WERI-Rb-1 (cell line): ENCODE measurements around the gene SETBP1.

Source experiments
- DNase-seq: peaks from one replicate; pipeline ENCODE4 v3.0.0-alpha.2; 2020
- H3K27ac ChIP-seq: fragments of 250-450 bp; sonication (Bioruptor Pico); 2 replicates; pipeline ENCODE4 v1.5.1; 2020; ENCODE audit warnings: mild to moderate bottlenecking, moderate library complexity
- H3K27me3 ChIP-seq: fragments of 250-450 bp; sonication (Bioruptor Pico); 2 replicates; pipeline ENCODE4 v1.5.1; 2021; ENCODE audit warnings: mild to moderate bottlenecking, low read depth, moderate library complexity; ENCODE audit not compliant: insufficient read depth, severe bottlenecking
- H3K36me3 ChIP-seq: fragments of 250-450 bp; sonication (Bioruptor Pico); 2 replicates; pipeline ENCODE4 v1.5.1; 2020; ENCODE audit warnings: mild to moderate bottlenecking, moderate library complexity
- H3K4me3 ChIP-seq: 2 replicates; pipeline ENCODE4 v1.5.1; 2011; ENCODE audit warnings: low read depth, mild to moderate bottlenecking, control low read depth, low read length
- H3K9me3 ChIP-seq: fragments of 250-450 bp; sonication (Bioruptor Pico); 2 replicates; pipeline ENCODE4 v1.5.1; 2021; ENCODE audit warnings: mild to moderate bottlenecking, moderate library complexity; ENCODE audit not compliant: severe bottlenecking
- TF ChIP-seq, protein P1 (sequence below): IDR thresholded peaks from 2 replicates; pipeline ENCODE4 v1.5.1; 2011; ENCODE audit warnings: low read depth, mild to moderate bottlenecking, control low read depth, inconsistent platforms, low read length

SETBP1 gene

DNA sequence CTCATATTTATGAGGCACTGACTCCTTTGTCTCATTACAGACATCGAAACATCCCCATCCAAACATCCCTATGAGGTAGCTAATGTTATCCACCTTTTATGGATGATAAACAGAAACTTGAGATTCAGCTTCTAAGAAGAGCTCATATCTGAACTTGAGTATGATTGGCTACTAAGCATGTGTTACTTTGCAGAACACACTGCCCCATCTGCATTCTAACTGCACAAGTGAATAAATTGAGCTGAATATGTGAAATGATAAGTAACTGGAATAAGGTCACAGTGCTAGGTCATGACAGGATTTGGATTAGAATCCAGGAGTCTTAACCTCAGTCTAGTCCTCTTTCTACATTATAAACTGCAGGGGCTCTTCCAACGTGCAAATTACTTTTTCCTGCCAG lies 172.7 kb downstream of the SETBP1 start:
- H3K36me3 ChIP-seq = no peaks in the 10 kb centered on the region
- TF ChIP-seq, protein P1, sequence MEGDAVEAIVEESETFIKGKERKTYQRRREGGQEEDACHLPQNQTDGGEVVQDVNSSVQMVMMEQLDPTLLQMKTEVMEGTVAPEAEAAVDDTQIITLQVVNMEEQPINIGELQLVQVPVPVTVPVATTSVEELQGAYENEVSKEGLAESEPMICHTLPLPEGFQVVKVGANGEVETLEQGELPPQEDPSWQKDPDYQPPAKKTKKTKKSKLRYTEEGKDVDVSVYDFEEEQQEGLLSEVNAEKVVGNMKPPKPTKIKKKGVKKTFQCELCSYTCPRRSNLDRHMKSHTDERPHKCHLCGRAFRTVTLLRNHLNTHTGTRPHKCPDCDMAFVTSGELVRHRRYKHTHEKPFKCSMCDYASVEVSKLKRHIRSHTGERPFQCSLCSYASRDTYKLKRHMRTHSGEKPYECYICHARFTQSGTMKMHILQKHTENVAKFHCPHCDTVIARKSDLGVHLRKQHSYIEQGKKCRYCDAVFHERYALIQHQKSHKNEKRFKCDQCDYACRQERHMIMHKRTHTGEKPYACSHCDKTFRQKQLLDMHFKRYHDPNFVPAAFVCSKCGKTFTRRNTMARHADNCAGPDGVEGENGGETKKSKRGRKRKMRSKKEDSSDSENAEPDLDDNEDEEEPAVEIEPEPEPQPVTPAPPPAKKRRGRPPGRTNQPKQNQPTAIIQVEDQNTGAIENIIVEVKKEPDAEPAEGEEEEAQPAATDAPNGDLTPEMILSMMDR = no peak
- H3K9me3 ChIP-seq = no peaks in the 10 kb centered on the region
- DNase-seq = no peak
- no peak overlapping the region for H3K27ac ChIP-seq
- H3K4me3 ChIP-seq = no peak overlapping the region
- H3K27me3 ChIP-seq = no peaks in the 10 kb centered on the region

DNA sequence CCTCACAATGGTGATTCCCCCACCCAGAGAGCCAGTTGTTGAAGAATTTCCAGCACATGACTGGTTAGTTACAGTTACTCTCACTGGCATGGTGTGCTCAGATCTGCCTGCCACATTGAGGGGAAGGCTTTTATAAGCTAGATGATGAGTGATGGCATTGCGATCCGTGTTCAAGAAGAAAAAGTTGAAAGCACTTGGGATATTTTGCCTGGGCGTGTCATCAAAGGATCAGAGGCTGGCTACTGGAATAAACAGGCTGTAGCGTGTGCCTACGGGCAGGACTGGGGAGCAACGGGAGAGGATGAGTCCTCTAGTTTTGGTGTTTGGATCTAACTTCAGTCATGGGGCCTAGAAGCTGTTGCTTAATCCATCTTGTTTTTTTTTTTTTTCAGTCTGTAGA lies 175.0 kb downstream of the SETBP1 start:
- TF ChIP-seq, protein P1 = no peak
- no peaks in the 10 kb centered on the region for H3K36me3 ChIP-seq
- peak overlapping the region; percentile 61 for H3K27ac ChIP-seq
- H3K4me3 ChIP-seq = no peak overlapping the region
- H3K9me3 ChIP-seq = no peaks in the 10 kb centered on the region
- no peaks in the 10 kb centered on the region for H3K27me3 ChIP-seq
- no peak for DNase-seq

DNA sequence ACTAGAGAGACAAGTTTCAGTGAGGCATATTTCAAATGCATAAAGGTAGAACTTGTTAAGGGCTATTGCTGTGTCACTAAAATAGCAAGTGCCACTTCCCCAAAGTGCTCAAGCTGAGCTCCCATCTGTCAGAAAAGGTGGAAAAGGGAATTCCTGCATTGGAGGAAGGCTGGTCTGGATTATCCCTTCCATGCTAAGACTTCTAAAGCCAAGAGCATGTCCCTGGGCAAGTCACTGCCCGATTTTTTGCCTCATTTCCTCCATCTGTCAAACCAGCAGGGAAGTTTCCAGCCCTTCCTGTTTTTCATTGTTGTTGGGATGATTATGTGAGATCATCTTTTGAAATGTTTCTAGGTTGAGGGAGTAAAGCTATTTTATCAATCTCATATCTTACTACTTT lies 175.5 kb downstream of the SETBP1 start:
- peak; percentile 73 for DNase-seq
- Histone ChIP-seq H3K9me3 (no peaks in the 10 kb centered on the region), H3K27me3 (no peaks in the 10 kb centered on the region), H3K4me3 (no peak overlapping the region), H3K27ac (peak overlapping the region; percentile 61), H3K36me3 (no peaks in the 10 kb centered on the region)
- TF ChIP-seq, protein P1 = no peak

DNA sequence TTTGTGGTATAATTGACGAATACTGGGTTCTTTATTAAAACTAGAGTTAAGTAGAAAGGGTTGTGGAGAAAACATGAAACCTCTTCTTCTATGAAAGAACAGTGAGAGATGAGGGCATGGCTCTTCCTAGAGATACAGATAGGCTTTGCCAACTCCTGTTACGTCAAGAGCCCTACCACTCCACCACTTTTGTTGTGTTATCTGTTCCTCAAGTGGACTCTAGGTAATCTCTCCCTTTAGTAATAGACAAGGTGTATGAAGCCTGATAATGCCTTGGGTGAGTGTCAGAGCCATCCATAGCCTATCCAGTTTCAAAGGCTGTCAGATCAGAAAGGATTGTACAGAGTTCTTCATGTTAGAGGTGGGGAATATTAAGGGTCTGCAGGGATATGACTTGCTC lies 176.4 kb downstream of the SETBP1 start:
- no peaks in the 10 kb centered on the region for H3K27me3 ChIP-seq
- H3K9me3 ChIP-seq = no peaks in the 10 kb centered on the region
- peak overlapping the region; percentile 41; the same call in 1 of the 2 replicates for H3K27ac ChIP-seq
- no peaks in the 10 kb centered on the region for H3K36me3 ChIP-seq
- TF ChIP-seq, protein P1 = no peak
- DNase-seq = no peak
- no peak overlapping the region for H3K4me3 ChIP-seq

DNA sequence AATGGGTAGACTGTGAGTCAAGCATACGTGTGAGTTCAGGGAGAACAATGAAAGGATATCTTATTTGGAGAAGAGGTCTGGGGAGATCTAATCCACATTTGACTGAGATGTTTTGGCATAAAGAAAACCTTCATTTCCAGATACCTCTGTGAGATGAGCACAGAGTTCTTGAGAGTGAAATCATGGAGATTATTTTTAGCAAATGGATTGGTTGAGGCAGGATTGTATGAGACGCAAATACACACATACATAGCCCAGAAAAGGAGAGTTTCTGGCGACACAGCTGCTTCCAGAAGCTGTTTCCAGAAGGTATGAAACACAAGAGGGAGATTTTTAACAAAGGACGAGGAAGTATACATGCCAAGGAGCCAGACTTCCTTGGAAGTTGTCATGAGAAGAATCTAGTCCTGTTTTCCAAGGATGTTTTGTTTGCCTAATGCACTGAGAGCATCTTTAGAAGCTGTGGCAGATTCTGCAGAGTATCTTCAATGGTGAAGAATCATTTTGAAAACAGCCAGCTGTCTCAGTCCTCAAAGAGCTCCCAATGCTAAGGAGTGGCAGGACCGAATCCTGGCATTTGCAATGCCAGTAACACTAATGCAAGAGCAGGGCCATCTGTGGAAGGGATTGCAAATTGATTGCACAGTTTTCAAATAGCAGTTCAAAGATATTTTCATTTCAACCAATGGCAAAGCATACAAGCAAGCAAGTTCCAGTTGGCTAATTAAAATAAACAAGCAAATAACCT lies 177.2 kb downstream of the SETBP1 start:
- TF ChIP-seq, protein P1 = no peak
- DNase-seq = no peak
- Histone ChIP-seq H3K4me3 (no peak overlapping the region), H3K9me3 (no peaks in the 10 kb centered on the region), H3K27ac (no peak overlapping the region), H3K27me3 (no peaks in the 10 kb centered on the region), H3K36me3 (no peaks in the 10 kb centered on the region)

DNA sequence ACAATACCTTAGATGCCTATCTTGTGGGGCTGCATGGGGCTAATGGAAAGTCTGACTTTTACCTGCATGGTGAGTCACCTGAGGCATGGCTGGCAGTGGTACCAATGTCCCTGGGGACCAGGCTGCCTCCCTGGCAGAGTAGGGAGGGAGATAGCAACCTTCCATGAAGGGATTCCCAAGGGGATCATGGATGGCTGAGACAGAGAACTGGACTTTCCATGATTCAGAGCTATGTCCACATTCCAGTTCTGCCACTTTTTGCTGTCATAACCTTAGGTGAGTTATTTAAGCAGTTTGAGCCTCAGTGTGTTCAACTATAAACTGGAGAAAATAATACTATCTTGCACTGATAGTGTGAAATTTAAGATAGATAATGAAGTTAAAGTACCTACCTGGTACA lies 178.6 kb downstream of the SETBP1 start:
- DNase-seq = no peak
- TF ChIP-seq, protein P1 = no peak
- no peak overlapping the region for H3K4me3 ChIP-seq

More for the DNA sequence above, 178.6 kb downstream of the SETBP1 start:
- H3K27ac ChIP-seq = no peak overlapping the region
- H3K27me3 ChIP-seq = no peaks in the 10 kb centered on the region
- H3K36me3 ChIP-seq = no peaks in the 10 kb centered on the region
- H3K9me3 ChIP-seq = no peaks in the 10 kb centered on the region
